HG03159 (cell line): Measurements from ENCODE around the gene SSPN.
A peak's percentile ranks its signal among the peaks of the same experiment; 100 is the strongest.

Experiments used
- ATAC-seq: cut with Tn5 transposase; IDR thresholded peaks from one replicate; pipeline ENCODE4 v1.9.1; 2021; ENCODE audit warnings: mild to moderate bottlenecking, moderate library complexity; ENCODE audit not compliant: unreplicated experiment

The SSPN gene

GRCh38 chr12:26195250-26195640, at the start of gene SSPN:
TSS of gene SSPN (plus strand) at chr12:26195573. CDS start at chr12:26195673, 100 bp downstream.
- ATAC-seq = no peak

- no peak for ATAC-seq
These were observed 47.1 kb upstream of the SSPN start for GRCh38 chr12:26148291-26148690.

- ATAC-seq = no peak
These were observed 45.3 kb upstream of the SSPN start for GRCh38 chr12:26149968-26150500.

- no peak for ATAC-seq
These were observed 44.5 kb upstream of the SSPN start for GRCh38 chr12:26150736-26151450.

- no peak for ATAC-seq
These were observed 42.8 kb upstream of the SSPN start for GRCh38 chr12:26152507-26153102.

- ATAC-seq = no peak
These were observed 41.8 kb upstream of the SSPN start for GRCh38 chr12:26153421-26154154.

- peak; percentile 84 for ATAC-seq
These were observed 39.0 kb upstream of the SSPN start for GRCh38 chr12:26156201-26156871.

GRCh38 chr12:26157001-26157400, 38.4 kb upstream of the SSPN start:
- ATAC-seq = peak; percentile 32

GRCh38 chr12:26158078-26158764, 37.2 kb upstream of the SSPN start:
- ATAC-seq = no peak

- ATAC-seq = no peak
These were observed 33.2 kb upstream of the SSPN start for GRCh38 chr12:26162174-26162573.

GRCh38 chr12:26162905-26163304, 32.5 kb upstream of the SSPN start:
- peak; percentile 81 for ATAC-seq

- ATAC-seq = no peak
These were observed 31.3 kb upstream of the SSPN start for GRCh38 chr12:26164118-26164517.

GRCh38 chr12:26172013-26172412, 23.4 kb upstream of the SSPN start:
- ATAC-seq = no peak

- ATAC-seq = no peak
These were observed 22.8 kb upstream of the SSPN start for GRCh38 chr12:26172539-26172938.

- ATAC-seq = no peak
These were observed 22.3 kb upstream of the SSPN start for GRCh38 chr12:26172946-26173552.

- ATAC-seq = no peak
These were observed 18.6 kb upstream of the SSPN start for GRCh38 chr12:26176725-26177124.

- ATAC-seq = no peak
These were observed 18.1 kb upstream of the SSPN start for GRCh38 chr12:26177283-26177682.

GRCh38 chr12:26179826-26180225, 15.5 kb upstream of the SSPN start:
- no peak for ATAC-seq

GRCh38 chr12:26182377-26182776, 13.0 kb upstream of the SSPN start:
- no peak for ATAC-seq
